Ascending aorta (tissue), 2 donors: ENCODE data around the gene SLC45A3. TPM values are rescaled to one million over a fixed set of nuclear protein-coding genes. Genes with fewer than 3 reads are reported as not detected.

Experiments used
- DNase-seq, 2 donors: peaks; one replicate each; pipeline ENCODE4 v3.0.0-alpha.2; 2019; ENCODE audit warnings: low spot score in 2 of 2
- H3K27ac ChIP-seq, 2 donors: fragments of 200-600 bp; sonication (generic); one replicate each; pipeline ENCODE4 v1.5.1; 2016 to 2017; ENCODE audit warnings: mild to moderate bottlenecking in 1 of 2
- H3K27me3 ChIP-seq: fragments of 200-600 bp; sonication (generic); one replicate; pipeline ENCODE4 v1.5.1; 2017
- H3K36me3 ChIP-seq, 2 donors: fragments of 200-600 bp; sonication (generic); one replicate each; pipeline ENCODE4 v1.5.1; 2016
- H3K4me1 ChIP-seq, 2 donors: fragments of 200-600 bp; sonication (generic); one replicate each; pipeline ENCODE4 v1.5.1; 2016 to 2017; ENCODE audit warnings: mild to moderate bottlenecking in 1 of 2
- H3K4me3 ChIP-seq, 2 donors: fragments of 200-600 bp; sonication (generic); one replicate each; pipeline ENCODE4 v1.5.1; 2016 to 2017; ENCODE audit warnings: mild to moderate bottlenecking in 1 of 2
- H3K9me3 ChIP-seq, 2 donors: fragments of 200-600 bp; sonication (generic); one replicate each; pipeline ENCODE4 v1.5.1; 2016
- CTCF ChIP-seq, 3 experiments: fragments of 200-600 bp in 2 of 3; fragments of 450-650 bp in 1 of 3; sonication (generic) in 2 of 3; IDR thresholded peaks; one replicate each; pipeline ENCODE4 v1.5.1; 2016 to 2019; ENCODE audit warnings: antibody characterized with exemption in 3 of 3, mild to moderate bottlenecking in 1 of 3, moderate library complexity in 1 of 3
- intact Hi-C: fragments of 100-400 bp; cut with DNase I; formaldehyde crosslinking; loops from one replicate; pipeline ENCODE4 v1.15.1; 2023
- total RNA-seq: library from RNA; depleted of rRNA; stranded (reverse); fragments of >200 nt; gene quantifications from one replicate; pipeline ENCODE4 v1.1.0, GENCODE V29; 2016

The SLC45A3 gene
- total RNA-seq, 1 donor from 2014 or later = 3.4 TPM

- no peak for TF ChIP-seq CTCF (IDR thresholded peaks at IDR 0.05)
- peak overlapping the region; percentile 28 to 62 for H3K27ac ChIP-seq
- DNase-seq = no peak
These were observed 7.3 kb downstream of the SLC45A3 start for GRCh38 chr1:205672970-205673369.

GRCh38 chr1:205672395-205672889 lies 7.9 kb downstream of the SLC45A3 start:
- H3K27me3 ChIP-seq = no peaks in the 10 kb centered on the region
- peak overlapping the region; percentile 28 to 62 for H3K27ac ChIP-seq
- TF ChIP-seq CTCF (IDR thresholded peaks at IDR 0.05) = peak in 1 of 3 experiments; percentile 13
- H3K4me1 ChIP-seq = peaks cover 0 to 8% of the 10 kb centered on the region in 2 donors
- H3K9me3 ChIP-seq = no peaks in the 10 kb centered on the region
- H3K36me3 ChIP-seq = no peaks in the 10 kb centered on the region
- intact Hi-C loops = no loop called here
- DNase-seq = no peak
- no peak overlapping the region for H3K4me3 ChIP-seq

More at GRCh38 chr1:205672970-205673369, 7.3 kb downstream of the SLC45A3 start:
- Histone ChIP-seq H3K4me3 (no peak overlapping the region), H3K4me1 (peaks cover 0 to 9% of the 10 kb centered on the region in 2 donors), H3K36me3 (no peaks in the 10 kb centered on the region), H3K27me3 (no peaks in the 10 kb centered on the region), H3K9me3 (no peaks in the 10 kb centered on the region)
- intact Hi-C loops = no loop called here

GRCh38 chr1:205670611-205671430 lies 9.5 kb downstream of the SLC45A3 start:
- no peak for TF ChIP-seq CTCF (IDR thresholded peaks at IDR 0.05)
- Histone ChIP-seq H3K4me1 (peaks cover 0 to 8% of the 10 kb centered on the region in 2 donors), H3K9me3 (no peaks in the 10 kb centered on the region), H3K4me3 (no peak overlapping the region), H3K36me3 (no peaks in the 10 kb centered on the region), H3K27ac (no peak overlapping the region), H3K27me3 (no peaks in the 10 kb centered on the region)
- no peak for DNase-seq
- intact Hi-C loops = no loop called here

- DNase-seq = no peak
- intact Hi-C loops = no loop called here
- Histone ChIP-seq H3K27ac (no peak overlapping the region), H3K4me1 (peaks cover 0 to 8% of the 10 kb centered on the region in 2 donors), H3K27me3 (no peaks in the 10 kb centered on the region), H3K36me3 (no peaks in the 10 kb centered on the region), H3K9me3 (no peaks in the 10 kb centered on the region), H3K4me3 (no peak overlapping the region)
- TF ChIP-seq CTCF (IDR thresholded peaks at IDR 0.05) = no peak
These were observed 10.2 kb downstream of the SLC45A3 start for GRCh38 chr1:205670150-205670446.

- no peak overlapping the region for H3K4me3 ChIP-seq
- DNase-seq = no peak
- no peak overlapping the region for H3K27ac ChIP-seq
- no peaks in the 10 kb centered on the region for H3K9me3 ChIP-seq
- intact Hi-C loops = no loop called here
- peaks cover 0 to 8% of the 10 kb centered on the region in 2 donors for H3K4me1 ChIP-seq
- TF ChIP-seq CTCF (IDR thresholded peaks at IDR 0.05) = no peak
- H3K36me3 ChIP-seq = no peaks in the 10 kb centered on the region
- no peaks in the 10 kb centered on the region for H3K27me3 ChIP-seq
These were observed 10.8 kb downstream of the SLC45A3 start for GRCh38 chr1:205669341-205670149.
